GM13977 (cell line): ENCODE measurements around the gene PDHA1.

Experiments
- DNase-seq: peaks from one replicate; pipeline ENCODE4 v3.0.0; 2012; ENCODE audit warnings: low spot score
- in situ Hi-C: fragments of 300-500 bp; cut with MboI; formaldehyde crosslinking; loops from one replicate; pipeline ENCODE4 v1.12.0; 2022; ENCODE audit warnings: low sequenced_read_pairs, low pct_unique_long_range_greater_than_20kb, mixed read lengths, inconsistent platforms; ENCODE audit not compliant: unreplicated experiment
- TF ChIP-seq, protein P1 (sequence below): IDR thresholded peaks from 2 replicates; pipeline ENCODE4 v1.5.1; 2012; ENCODE audit warnings: mild to moderate bottlenecking, control low read depth; ENCODE audit not compliant: insufficient read depth; ENCODE audit errors: extremely low read depth, missing control alignments

Gene PDHA1

DNA sequence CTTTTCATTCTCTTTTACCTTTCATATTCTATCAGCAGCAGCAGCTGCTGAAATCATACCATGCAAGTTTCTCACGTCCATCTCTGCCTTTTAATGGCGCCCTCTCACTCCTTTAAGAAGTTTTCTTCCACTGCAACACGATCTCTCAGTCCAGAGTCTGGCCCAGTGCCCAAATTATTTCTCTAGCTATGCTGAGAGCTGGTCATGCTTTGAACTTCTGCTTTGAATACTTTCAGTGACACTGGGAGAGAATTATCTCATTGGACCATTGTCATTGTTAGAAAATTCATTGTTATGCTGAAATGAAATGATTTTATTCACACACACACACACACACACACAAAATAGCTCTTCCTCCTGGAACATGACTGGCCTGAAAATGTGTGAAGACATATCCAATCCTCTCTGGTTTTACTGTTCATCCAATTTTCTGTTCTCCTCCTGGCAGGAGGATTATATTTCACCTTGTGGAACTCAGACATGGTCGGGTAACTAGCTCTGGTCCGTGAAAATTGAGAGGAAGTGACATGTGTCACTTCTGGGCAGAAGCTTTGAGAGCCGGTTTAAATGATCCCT is 1.3 kb upstream of the PDHA1 start:
- TF ChIP-seq, protein P1, sequence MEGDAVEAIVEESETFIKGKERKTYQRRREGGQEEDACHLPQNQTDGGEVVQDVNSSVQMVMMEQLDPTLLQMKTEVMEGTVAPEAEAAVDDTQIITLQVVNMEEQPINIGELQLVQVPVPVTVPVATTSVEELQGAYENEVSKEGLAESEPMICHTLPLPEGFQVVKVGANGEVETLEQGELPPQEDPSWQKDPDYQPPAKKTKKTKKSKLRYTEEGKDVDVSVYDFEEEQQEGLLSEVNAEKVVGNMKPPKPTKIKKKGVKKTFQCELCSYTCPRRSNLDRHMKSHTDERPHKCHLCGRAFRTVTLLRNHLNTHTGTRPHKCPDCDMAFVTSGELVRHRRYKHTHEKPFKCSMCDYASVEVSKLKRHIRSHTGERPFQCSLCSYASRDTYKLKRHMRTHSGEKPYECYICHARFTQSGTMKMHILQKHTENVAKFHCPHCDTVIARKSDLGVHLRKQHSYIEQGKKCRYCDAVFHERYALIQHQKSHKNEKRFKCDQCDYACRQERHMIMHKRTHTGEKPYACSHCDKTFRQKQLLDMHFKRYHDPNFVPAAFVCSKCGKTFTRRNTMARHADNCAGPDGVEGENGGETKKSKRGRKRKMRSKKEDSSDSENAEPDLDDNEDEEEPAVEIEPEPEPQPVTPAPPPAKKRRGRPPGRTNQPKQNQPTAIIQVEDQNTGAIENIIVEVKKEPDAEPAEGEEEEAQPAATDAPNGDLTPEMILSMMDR: no peak
- DNase-seq: no peak
- in situ Hi-C loops: loop anchor here (25.0 kb wide), 1 partner anchor 305 kb away; no protein-coding TSS in a partner anchor

DNA sequence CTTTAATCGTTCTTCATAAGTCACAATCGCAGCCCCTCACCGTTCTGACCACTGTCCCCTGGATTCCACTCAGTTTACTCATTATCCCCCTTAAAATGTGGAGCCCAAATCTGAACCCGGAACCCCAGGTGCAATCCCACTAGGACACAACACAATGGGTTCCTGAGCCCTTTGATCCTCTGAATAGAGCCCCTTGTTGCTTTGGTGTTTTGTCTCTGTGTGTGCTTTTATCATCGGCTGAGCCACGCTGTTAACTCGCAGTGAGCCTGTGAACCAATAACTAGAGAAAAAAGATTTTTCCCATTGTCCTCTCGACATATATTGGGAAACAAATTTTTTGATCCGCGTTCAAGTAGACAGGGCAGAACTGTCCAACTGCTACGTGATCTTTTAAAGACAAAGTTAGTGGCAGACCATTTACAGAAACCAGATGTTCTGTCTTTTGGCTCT is 617 bp upstream of the PDHA1 start:
- TF ChIP-seq, protein P1: no peak
- DNase-seq: no peak
- in situ Hi-C loops: loop anchor here (25.0 kb wide), 1 partner anchor 306 kb away; no protein-coding TSS in a partner anchor

GRCh38 chrX:19344661-19345060 is 934 bp downstream of the PDHA1 start:
- no peak for DNase-seq
- TF ChIP-seq, protein P1: no peak
- in situ Hi-C loops: loop anchor here (25.0 kb wide), 1 partner anchor 307 kb away; no protein-coding TSS in a partner anchor

DNA sequence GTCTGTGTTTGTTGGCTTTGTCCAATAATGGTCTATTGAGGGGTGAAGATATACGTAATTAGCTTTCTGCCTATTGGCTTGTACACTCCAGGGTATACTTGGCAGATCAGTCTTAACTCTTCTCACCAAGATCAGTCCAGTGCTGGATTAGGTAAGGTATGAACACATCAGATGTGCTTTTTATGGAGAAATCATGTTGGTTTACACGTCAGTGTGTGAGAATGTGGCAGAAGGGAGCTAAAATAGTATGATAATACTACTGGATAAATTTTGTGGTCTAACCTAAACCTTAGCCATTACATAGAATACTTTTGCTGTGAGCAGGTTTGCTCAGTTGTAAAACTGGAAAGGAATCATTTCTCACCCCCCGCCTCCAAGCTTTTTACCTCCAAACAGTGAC is 4.2 kb downstream of the PDHA1 start:
- in situ Hi-C loops: loop anchor here (25.0 kb wide), 1 partner anchor 311 kb away; no protein-coding TSS in a partner anchor
- TF ChIP-seq, protein P1: no peak
- no peak for DNase-seq

DNA sequence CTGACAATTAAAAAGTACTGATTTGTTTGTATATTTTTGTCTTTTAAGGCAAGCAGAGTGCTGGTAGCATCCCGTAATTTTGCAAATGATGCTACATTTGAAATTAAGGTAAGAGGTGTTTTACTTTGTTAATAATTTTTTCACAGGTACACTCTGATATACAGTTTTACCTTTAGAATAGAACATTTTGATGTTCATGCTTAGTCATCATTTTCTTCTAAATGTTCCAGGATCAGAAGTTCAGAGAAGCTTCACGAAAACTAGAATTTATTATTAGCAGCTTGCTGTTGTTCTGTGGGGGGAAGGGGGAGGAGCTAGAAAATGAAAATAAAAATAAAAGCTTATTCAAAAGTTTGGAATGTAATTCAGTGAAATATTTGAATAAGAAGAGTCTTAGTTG is 5.5 kb downstream of the PDHA1 start:
- in situ Hi-C loops: loop anchor here (25.0 kb wide), 1 partner anchor 312 kb away; no protein-coding TSS in a partner anchor
- no peak for DNase-seq
- TF ChIP-seq, protein P1: no peak

DNA sequence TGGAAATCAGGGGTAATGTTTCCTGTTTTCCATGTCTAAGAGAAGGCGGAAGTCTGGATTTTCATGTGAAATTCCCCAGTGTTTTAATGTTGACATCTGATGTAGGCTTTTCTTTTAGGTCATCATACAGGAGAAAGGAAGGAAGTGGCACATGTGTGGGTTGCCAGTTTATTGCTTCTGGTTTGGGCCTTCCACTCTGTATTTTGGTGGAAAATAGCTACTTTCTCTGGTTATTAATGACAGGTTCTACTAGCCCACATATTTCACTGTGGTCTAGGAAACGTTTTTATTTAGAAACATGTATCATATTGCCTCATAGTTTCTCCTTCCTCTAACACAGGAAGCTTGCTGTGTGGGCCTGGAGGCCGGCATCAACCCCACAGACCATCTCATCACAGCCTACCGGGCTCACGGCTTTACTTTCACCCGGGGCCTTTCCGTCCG is 7.2 kb downstream of the PDHA1 start:
- TF ChIP-seq, protein P1: no peak
- peak; percentile 52 for DNase-seq
- in situ Hi-C loops: no loop called here

GRCh38 chrX:19354625-19355024 is 10.9 kb downstream of the PDHA1 start:
- TF ChIP-seq, protein P1: no peak
- DNase-seq: no peak
- in situ Hi-C loops: no loop called here
